OCI-LY7 (cell line): ENCODE measurements around the gene ITSN2.

Experiments
- EZH2phosphoT487 ChIP-seq: fragments of 200-600 bp; sonication (generic); IDR thresholded peaks from 2 replicates; pipeline ENCODE4 v1.6.1; 2018; ENCODE audit warnings: low read depth, borderline replicate concordance, mild to moderate bottlenecking, mixed run types, antibody characterized with exemption, low read length, moderate library complexity, mixed read lengths
- TF ChIP-seq, protein P1 (sequence below): fragments of 200-600 bp; sonication (generic); conservative IDR thresholded peaks from 2 replicates; pipeline ENCODE4 v1.5.1; 2014; ENCODE audit warnings: mild to moderate bottlenecking, antibody characterized with exemption, low read length, moderate library complexity, mixed read lengths

DNA sequence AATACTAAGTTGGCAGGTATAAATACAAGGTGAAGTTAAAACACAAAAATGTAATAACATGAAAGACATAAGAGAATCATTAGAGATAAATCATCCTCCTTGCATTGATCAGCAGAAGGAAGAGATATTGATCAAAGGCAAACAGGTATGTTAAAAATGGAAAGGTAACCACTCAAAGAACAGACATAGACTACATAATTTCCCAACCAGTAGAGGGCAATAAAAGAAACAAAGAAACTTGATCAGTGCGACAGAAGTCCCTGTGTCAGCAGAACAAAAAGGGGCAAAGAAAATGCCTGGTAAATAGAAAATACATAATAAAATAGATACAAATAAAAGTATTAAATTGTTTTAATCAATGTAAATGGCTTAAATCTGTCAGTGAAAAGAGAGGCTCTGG is 131.9 kb downstream of the ITSN2 start:
- TF ChIP-seq, protein P1, sequence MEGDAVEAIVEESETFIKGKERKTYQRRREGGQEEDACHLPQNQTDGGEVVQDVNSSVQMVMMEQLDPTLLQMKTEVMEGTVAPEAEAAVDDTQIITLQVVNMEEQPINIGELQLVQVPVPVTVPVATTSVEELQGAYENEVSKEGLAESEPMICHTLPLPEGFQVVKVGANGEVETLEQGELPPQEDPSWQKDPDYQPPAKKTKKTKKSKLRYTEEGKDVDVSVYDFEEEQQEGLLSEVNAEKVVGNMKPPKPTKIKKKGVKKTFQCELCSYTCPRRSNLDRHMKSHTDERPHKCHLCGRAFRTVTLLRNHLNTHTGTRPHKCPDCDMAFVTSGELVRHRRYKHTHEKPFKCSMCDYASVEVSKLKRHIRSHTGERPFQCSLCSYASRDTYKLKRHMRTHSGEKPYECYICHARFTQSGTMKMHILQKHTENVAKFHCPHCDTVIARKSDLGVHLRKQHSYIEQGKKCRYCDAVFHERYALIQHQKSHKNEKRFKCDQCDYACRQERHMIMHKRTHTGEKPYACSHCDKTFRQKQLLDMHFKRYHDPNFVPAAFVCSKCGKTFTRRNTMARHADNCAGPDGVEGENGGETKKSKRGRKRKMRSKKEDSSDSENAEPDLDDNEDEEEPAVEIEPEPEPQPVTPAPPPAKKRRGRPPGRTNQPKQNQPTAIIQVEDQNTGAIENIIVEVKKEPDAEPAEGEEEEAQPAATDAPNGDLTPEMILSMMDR: peak; percentile 78
- no peak for TF ChIP-seq EZH2phosphoT487
